Left cardiac atrium (tissue), 4 donors: ENCODE measurements around the gene LRRC2. TPM values are rescaled to one million over a fixed set of nuclear protein-coding genes. Genes with fewer than 3 reads are reported as not detected.

ENCODE experiments used
- ATAC-seq, 2 donors: fragments of 200-7000 bp; cut with Tn5 transposase; one replicate each; pipeline ENCODE4 v1.9.1; 2020; ENCODE audit warnings: mild to moderate bottlenecking in 2 of 2, moderate library complexity in 2 of 2
- DNase-seq: peaks from one replicate; pipeline ENCODE4 v3.0.0-alpha.2; 2020
- intact Hi-C, 2 donors: fragments of 100-400 bp; cut with DNase I; formaldehyde crosslinking; loops; one replicate each; pipeline versions ENCODE4 v1.14.1 to v1.15.1; 2022 to 2023
- total RNA-seq, 2 donors: library from RNA; stranded (reverse); fragmentation: NEBNext Ultra II Directional; extraction: Animal tissue kit (Norgen Biotek cat#: 25700); gene quantifications; one replicate each; pipeline ENCODE4 v1.2.1, GENCODE V29; 2021
- donor health status: DM: no; HTN: yes; CAD: no.
- donor health status: DM: no; HTN: yes; CAD: no; lungs with severe emphysema.
- donor health status: DM: yes; HTN: yes; CAD: no.
- donor health status: Dilated cardiomyopathy.

The LRRC2 gene
- total RNA-seq, 2 donors from 2014 or later: 14.3 to 20.5 TPM

DNA sequence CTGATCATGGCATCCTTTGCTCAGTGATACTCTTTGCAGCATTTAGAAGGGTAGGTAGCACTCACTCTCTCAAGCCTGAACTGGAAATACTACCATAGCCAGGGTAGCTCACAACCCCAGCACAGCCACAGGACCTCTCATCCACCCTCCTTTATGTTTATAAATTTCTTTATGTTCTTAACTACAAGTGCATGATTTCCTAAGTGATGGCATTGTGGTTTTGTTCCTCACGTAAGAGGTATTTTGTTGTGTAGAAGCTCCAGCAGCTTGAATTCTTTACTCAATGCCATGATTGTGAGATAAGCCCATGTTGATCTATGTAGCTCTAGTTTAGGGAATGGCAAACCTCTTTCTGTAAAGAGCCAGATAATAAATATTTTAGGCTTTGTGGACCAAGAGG lies 76.2 kb downstream of the LRRC2 start:
- ATAC-seq (no peak), DNase-seq (no peak)
- intact Hi-C loops: loop anchor here (5.0 to 10.0 kb wide), 2 partner anchors 65 to 137 kb away; no protein-coding TSS in a partner anchor

- DNase-seq (no peak), ATAC-seq (no peak)
- intact Hi-C loops: loop anchor here (5.0 to 10.0 kb wide), 2 partner anchors 65 to 138 kb away; no protein-coding TSS in a partner anchor
Measured at GRCh38 chr3:46489381-46489780, 76.7 kb downstream of the LRRC2 start.

DNA sequence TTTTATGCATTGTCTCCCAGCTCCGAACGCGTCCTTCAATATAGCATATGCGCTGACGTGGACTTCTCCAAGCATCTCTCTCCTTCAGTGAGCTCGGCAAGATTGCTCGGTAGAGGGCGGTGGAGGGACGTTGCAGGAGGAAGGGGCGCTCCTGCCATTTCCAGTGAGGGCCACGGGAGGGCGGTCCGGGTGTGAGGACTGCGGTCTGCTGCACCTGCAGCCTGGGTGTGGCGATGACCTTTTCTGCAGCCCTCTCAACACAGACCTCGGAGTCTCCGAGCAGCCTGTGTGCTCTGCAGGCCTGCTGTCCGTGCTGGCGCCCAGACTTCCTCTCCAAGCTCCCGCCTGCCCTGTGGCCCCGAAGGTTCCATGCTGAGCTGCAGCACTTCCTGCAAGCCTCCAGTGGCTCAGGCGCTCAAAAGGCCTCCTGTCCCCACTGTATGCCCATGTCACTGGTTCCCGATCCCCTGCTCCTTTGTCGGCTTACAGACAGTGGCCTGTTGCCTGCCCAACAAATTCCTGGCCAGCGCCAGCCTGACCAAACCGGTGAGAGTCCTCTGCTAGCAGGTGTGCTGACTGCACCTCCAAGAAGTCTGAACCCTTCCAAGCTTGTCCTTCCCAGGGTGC lies 77.3 kb downstream of the LRRC2 start:
- peak; percentile 92 for DNase-seq
- ATAC-seq: peak; percentile 91 to 96
- intact Hi-C loops: loop anchor here (1.0 to 10.0 kb wide), 3 partner anchors 66 to 141 kb away; no protein-coding TSS in a partner anchor

DNA sequence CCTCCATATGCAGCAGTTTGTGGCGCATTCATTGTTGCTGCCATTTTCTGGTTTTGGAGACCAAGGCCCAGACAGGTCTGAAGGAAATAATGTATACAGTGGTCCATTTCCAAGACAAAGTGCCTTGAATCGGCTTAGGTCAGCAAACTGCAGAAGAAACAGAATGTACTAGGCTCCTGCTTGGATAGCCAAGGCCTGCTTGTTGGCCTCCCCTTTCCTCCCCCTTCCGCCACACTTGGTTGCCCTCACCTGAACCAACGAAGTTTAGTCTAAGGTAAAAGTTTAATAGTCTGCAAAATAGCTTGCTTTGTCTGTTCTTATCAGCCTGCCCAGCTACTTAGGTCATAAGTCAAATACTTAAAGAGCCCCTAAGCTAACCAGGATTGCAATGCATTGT lies 80.3 kb downstream of the LRRC2 start:
- intact Hi-C loops: loop anchor here (5.0 to 10.0 kb wide), 2 partner anchors 69 to 142 kb away; no protein-coding TSS in a partner anchor
- no peak for ATAC-seq

DNA sequence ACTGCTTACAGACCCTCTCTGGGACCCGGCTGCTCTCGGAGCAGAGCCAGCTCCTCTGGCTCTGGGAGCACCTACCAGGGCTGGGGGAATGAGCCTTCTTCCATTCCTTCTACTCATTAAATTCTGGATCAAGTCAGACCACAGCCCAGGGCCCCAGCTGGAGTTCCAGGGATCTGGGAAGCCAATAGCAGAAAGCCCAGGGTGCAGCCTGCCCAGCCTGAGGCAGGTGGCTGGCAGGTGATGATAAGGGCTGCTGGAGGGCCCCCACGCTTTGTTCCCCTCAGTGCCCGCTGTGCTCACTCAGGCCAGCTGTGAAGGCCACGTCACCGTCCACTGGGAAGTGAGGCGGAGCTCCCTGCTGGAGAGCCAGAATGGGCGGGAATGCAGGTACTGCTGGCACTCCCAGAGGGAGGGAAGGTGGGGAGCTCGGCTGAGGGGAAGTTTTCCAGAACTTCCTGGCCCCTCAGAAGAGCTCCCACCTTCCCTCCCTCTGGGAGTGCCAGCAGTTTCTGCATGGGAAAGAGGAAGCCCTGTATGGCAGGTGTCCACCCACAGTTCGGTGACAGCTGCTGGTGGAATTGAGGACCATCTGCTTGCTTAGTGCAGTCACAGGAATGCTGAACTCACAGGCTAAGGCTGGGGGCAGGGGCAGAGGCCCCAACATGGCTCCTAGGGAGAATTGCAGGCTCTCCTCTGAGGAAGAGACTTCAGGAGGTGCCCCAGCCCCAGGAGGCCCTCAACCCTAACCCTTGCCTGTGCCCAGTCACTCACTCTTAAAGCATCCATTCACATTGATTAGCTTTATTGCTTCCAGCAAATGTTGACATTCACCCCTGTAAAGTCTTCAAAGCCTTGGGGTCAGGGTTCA lies 81.0 kb downstream of the LRRC2 start:
- intact Hi-C loops: loop anchor here (5.0 to 10.0 kb wide), 2 partner anchors 70 to 142 kb away; no protein-coding TSS in a partner anchor
- DNase-seq: no peak
- no peak for ATAC-seq

More for the DNA sequence above, 80.3 kb downstream of the LRRC2 start:
- DNase-seq: no peak

DNA sequence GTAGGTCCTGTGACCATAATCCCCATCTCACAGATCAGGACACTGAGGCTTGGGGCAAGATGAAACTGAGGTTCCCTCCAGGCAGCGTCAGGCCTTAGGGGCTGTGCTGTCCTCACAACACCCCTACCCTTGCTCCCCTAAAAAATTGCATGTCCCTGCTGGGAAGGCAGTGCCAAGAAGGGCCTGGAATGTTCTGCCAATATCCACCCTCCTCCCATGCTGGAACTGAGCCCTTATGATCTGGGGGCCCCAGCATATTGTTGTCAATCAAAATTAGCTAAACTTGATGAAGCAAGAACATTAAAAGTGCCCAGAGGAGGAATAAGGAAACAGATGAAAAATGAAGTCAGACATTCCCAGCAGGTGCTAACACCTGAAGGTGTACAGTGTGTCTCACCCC lies 81.7 kb downstream of the LRRC2 start:
- DNase-seq (no peak), ATAC-seq (no peak)
- intact Hi-C loops: loop anchor here in 1 of 2 donors (10.0 kb wide), 1 partner anchor 70 kb away; no protein-coding TSS in a partner anchor

DNA sequence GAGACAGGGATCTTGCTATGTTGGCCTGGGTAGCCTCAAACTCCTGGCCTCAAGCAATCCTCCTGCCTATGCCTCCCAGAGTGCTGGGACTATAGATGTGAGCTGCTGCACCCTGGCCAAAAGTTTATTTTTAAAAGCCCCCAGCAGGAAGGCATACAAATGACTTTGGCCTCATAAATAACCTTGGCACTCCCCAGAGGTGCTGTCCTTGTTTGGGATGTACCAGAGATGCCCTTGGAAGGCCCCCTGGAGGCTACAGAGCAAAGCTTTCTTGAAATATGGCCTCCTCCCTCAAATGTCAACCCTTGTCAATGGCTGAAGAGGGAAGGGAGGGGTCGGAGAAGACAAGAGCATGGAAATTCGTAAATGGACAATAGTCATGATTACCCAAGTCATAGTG lies 82.3 kb downstream of the LRRC2 start:
- DNase-seq (no peak), ATAC-seq (no peak)
- intact Hi-C loops: loop anchor here in 1 of 2 donors (10.0 kb wide), 1 partner anchor 71 kb away; no protein-coding TSS in a partner anchor

DNA sequence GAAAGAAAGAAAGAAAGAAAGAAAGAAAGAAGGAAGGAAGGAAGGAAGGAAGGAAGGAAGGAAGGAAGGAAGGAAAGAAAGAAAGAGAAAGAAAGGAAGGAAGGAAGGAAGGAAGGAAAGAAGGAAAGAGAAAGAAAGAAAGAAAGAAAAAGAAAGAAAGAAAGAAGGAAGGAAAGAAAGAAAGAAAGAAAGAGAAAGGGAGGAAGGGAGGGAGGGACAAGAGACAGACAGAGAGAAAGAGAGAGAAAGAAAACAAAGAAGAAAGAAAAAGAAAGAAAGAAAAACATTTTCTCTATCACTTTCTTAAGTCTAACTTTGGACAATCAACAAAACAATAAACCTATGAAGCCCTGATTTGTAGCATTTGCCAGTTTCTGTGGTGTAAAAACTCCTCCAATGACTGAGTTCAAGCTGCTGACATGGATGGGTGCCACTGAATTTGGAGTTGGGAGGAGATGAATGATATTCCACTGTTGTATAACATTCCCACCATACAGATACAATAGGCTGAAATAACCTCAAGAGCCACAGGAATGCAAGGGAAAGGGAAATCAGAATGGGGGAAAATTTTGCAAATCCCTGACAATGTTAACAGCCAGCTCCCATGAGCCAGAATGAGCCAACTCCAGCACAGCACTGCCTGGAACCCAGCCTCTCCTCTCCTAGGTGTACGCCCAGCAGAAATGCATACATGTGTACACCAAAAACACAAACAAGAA lies 83.3 kb downstream of the LRRC2 start:
- no peak for DNase-seq
- intact Hi-C loops: loop anchor here in 1 of 2 donors (10.0 kb wide), 1 partner anchor 72 kb away; no protein-coding TSS in a partner anchor
- no peak for ATAC-seq

DNA sequence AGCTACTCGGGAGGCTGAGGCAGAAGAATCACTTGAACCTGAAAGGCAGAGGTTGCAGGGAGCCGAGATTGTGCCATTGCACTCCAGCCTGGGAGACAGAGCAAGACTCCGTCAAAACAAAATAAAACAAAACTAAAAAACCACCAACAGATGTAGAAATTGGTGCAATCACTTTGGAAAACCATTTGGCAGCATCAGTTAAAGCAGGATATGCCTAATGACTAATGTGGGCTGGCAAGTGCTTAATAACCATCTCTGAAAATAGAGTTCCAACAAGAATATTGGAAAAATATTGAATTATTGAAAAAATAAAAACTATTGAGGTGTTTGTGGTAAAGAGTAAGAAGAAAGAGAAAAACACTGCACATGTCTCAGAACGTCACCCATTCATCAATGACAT lies 84.5 kb downstream of the LRRC2 start:
- ATAC-seq (no peak), DNase-seq (no peak)
- intact Hi-C loops: loop anchor here in 1 of 2 donors (10.0 kb wide), 1 partner anchor 73 kb away; no protein-coding TSS in a partner anchor

GRCh38 chr3:46480491-46481195 lies 85.5 kb downstream of the LRRC2 start:
- intact Hi-C loops: loop anchor here in 1 of 2 donors (10.0 kb wide), 1 partner anchor 74 kb away; no protein-coding TSS in a partner anchor
- no peak for DNase-seq
- no peak for ATAC-seq

DNA sequence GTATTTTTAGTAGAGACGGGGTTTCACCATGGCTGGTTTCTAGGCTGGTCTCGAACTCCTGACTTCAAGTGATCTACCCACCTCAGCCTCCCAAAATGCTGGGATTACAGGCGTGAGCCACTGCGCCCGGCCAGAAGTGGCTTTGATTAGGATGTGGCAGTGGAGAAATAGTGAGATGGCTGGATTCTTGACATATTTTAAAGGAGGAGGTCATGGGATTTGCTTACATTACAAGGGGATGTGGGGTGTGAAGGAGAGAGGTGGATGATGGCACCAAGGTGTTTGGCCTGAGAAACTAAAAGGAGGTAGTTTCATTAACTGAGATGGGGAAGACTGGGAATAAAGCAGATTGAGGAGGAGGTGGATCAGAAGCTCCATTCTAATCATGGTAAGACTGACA lies 86.4 kb downstream of the LRRC2 start:
- DNase-seq (no peak), ATAC-seq (no peak)
- intact Hi-C loops: loop anchor here in 1 of 2 donors (10.0 kb wide), 1 partner anchor 75 kb away; no protein-coding TSS in a partner anchor

- ATAC-seq (no peak), DNase-seq (no peak)
- intact Hi-C loops: no loop called here
Measured at GRCh38 chr3:46479021-46479420, 87.1 kb downstream of the LRRC2 start.

DNA sequence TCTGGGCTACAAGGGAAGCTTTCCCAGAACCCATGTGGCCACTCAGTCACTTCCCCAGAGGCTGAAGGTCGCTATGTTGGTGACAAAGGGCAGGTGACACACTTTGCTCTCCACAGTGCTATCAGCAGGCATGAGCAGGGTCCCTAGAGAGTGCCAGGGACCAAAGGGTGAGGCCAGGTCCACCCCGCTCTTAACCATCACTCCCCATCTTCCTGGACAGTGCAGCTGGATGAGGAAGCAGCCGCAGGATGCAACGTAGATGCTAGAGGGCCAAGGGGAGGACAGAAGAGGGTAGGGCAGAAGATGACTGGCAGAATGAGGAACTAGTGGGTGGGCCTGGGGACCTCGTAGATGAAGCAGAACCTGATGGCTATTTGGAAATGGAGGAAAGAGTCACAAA lies 87.8 kb downstream of the LRRC2 start:
- intact Hi-C loops: no loop called here
- ATAC-seq (no peak), DNase-seq (no peak)

DNA sequence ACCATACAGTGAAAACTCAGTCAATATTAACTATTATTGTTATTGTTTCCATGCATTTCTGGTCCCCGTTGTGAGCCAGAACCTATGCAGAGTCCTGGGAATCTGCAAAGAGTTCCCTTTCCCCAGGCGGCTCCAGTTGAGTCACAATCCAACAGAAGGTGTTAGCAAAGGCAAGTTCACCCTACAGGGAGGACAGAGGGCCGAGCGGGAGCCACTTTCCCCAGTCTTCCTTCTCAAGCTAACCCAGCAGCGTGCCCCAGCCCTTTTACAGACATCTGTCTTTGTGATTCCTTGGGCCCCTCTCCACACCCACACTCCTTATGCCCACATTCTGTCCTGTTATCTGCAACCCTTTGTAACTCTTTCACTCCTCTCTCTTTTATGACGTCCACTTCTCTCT lies 88.3 kb downstream of the LRRC2 start:
- intact Hi-C loops: no loop called here
- DNase-seq: no peak
- no peak for ATAC-seq

GRCh38 chr3:46477145-46477544 lies 89.0 kb downstream of the LRRC2 start:
- DNase-seq (no peak), ATAC-seq (no peak)
- intact Hi-C loops: no loop called here

- intact Hi-C loops: no loop called here
- DNase-seq: no peak
- ATAC-seq: no peak
Measured at GRCh38 chr3:46472736-46473135, 93.4 kb downstream of the LRRC2 start.

DNA sequence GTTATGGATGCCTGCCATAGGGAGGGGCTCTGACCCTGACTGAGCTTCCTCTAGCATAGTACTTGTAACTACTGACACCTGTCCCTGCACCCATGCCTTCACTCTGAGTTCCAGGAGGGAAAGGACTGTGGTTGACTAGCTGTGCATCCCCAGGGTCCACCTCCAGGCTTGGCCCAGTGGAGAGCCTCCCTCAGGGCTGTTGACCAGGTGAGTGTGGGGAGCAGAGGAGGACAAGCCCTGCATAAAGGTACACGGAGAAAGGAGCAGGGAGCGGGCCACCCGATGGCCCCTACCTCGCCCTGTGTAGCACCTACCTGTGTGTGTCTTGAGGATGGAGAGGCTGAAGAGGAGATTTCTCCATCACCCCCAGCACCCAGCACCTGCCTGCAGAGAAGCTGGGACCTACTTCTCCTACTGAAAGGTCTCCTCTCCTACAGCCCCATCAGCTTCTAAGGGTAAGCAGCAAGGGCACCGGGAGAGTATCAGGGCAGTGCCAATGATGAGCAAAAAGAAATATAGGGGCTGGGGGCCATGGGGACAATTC lies 94.7 kb downstream of the LRRC2 start:
- intact Hi-C loops: no loop called here
- ATAC-seq: no peak
- DNase-seq: no peak

DNA sequence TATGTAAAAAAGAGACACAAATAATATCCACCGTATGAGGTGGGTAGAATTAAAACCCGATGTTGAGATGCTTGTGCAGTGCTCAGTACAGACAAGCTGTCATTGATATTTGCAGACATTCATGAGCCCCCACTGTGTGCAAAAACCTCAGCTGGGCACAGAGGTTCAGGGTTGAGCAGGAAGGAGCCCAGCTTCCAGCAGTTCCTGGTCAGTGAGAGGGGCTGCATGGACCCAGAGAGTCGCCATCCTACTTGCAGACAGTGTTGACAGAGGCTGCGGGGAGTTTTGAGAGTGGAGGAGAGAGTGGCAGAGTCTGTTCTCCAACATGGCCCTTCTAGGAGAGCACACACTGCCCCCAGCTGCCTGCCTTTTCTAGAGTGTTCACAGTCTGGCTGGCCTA lies 95.3 kb downstream of the LRRC2 start:
- no peak for ATAC-seq
- intact Hi-C loops: no loop called here
- DNase-seq: no peak
